ENCODE measurements around the gene SUGCT. TPM values are rescaled to one million over a fixed set of nuclear protein-coding genes. Genes with fewer than 3 reads are reported as not detected.

Gene SUGCT
- total RNA-seq, 1 experiment from 2014 or later, result 5.4 TPM

DNA sequence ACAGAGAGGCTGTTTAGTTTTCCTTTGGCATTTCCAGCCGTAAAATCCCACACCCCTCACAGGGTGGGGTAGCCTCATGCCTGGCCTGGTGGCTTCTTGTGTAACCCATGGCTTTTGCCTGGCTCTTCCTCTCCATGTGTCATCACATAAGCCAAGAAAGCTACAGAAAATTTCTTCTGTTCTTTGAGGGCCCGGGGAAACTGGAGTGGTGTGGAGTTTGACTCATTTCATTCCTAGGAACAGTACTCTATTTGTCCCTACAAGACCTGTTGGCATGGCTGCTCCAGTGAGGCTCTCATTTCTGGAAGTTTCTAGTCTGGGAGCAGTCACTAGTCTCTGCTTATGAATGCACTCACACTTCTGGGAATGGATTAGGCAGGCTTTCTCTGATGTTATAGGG, 523.9 kb downstream of the SUGCT start:
- no peak overlapping the region for H2BK12ac ChIP-seq (ENCODE audit: insufficient read length, low read depth, low read length)
- TF ChIP-seq, protein P1, sequence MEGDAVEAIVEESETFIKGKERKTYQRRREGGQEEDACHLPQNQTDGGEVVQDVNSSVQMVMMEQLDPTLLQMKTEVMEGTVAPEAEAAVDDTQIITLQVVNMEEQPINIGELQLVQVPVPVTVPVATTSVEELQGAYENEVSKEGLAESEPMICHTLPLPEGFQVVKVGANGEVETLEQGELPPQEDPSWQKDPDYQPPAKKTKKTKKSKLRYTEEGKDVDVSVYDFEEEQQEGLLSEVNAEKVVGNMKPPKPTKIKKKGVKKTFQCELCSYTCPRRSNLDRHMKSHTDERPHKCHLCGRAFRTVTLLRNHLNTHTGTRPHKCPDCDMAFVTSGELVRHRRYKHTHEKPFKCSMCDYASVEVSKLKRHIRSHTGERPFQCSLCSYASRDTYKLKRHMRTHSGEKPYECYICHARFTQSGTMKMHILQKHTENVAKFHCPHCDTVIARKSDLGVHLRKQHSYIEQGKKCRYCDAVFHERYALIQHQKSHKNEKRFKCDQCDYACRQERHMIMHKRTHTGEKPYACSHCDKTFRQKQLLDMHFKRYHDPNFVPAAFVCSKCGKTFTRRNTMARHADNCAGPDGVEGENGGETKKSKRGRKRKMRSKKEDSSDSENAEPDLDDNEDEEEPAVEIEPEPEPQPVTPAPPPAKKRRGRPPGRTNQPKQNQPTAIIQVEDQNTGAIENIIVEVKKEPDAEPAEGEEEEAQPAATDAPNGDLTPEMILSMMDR (conservative IDR thresholded peaks at IDR 0.05), result no peak
- no peak overlapping the region for H3K4ac ChIP-seq (ENCODE audit: low read depth, low read length)
- H3K4me1 ChIP-seq (ENCODE audit: insufficient read depth, low read length), result no peaks in the 10 kb centered on the region
- H3K4me1 Mint-ChIP-seq, result no peaks in the 10 kb centered on the region; a peak in 1 of 4 replicates
- H3K27me3 ChIP-seq (ENCODE audit: insufficient read depth, low read length), result no peaks in the 10 kb centered on the region
- no peak overlapping the region for H3K23ac ChIP-seq (ENCODE audit: insufficient read length, low read depth, low read length)
- WGBS (ENCODE audit: extremely low coverage, insufficient read length, low lambda C conversion rate), result no CpG with 5 or more reads among the region's 2 CpGs
- no peaks in the 10 kb centered on the region for H3K79me2 ChIP-seq (ENCODE audit: insufficient read depth, low read length)
- no peak overlapping the region for H2BK5ac ChIP-seq (ENCODE audit: insufficient read length, low read length)
- no peaks in the 10 kb centered on the region for H3K36me3 Mint-ChIP-seq (ENCODE audit: insufficient read depth in 1 of 3, low read depth in 3 of 3)
- no peaks in the 10 kb centered on the region for H3K79me1 ChIP-seq (ENCODE audit: insufficient read depth, low read depth, low read length, poor library complexity, severe bottlenecking)
- no peak overlapping the region for H3K9ac ChIP-seq (ENCODE audit: extremely low read depth, insufficient read length, low read length)
- no peak overlapping the region for H3K27ac Mint-ChIP-seq
- no peaks in the 10 kb centered on the region for H3K9me3 ChIP-seq (ENCODE audit: control insufficient read depth, low read depth, low read length)
- H4K20me1 ChIP-seq (ENCODE audit: control insufficient read depth, insufficient read depth, insufficient read length), result no peaks in the 10 kb centered on the region
- no peak for DNase-seq
- H3K56ac ChIP-seq (ENCODE audit: insufficient read length, low read depth, low read length), result no peak overlapping the region
- H3K4me2 ChIP-seq (ENCODE audit: insufficient read depth, insufficient read length, low read length), result no peak overlapping the region
- H4K8ac ChIP-seq (replicated peaks; ENCODE audit: insufficient read length, low read depth, low read length), result no peak overlapping the region
- H3K18ac ChIP-seq (ENCODE audit: insufficient read length, low read depth, low read length), result no peak overlapping the region
- no peak overlapping the region for H3K14ac ChIP-seq (ENCODE audit: insufficient read depth, low read length)
- H2BK20ac ChIP-seq (ENCODE audit: low read depth, low read length, poor library complexity, severe bottlenecking), result no peak overlapping the region
- no peaks in the 10 kb centered on the region for H3K27me3 Mint-ChIP-seq (ENCODE audit: low read depth)
- H3K27ac ChIP-seq (ENCODE audit: insufficient read length, low read depth, low read length), result no peak overlapping the region
- no peak overlapping the region for H2BK15ac ChIP-seq (ENCODE audit: low read depth, low read length)
- no peak overlapping the region for H4K91ac ChIP-seq (ENCODE audit: insufficient read length, low read depth, low read length)
- H4K5ac ChIP-seq (ENCODE audit: insufficient read length, low read depth, low read length), result no peak overlapping the region
- no peak overlapping the region for H3T11ph ChIP-seq (ENCODE audit: low read length)
- no peak overlapping the region for H2AK5ac ChIP-seq (ENCODE audit: insufficient read length, low read length)
- H2BK120ac ChIP-seq (ENCODE audit: low read depth, low read length, poor library complexity, severe bottlenecking), result no peak overlapping the region
- H3K9me3 Mint-ChIP-seq, result no peaks in the 10 kb centered on the region
- no peaks in the 10 kb centered on the region for H3K23me2 ChIP-seq (ENCODE audit: insufficient read length, low read depth, low read length, poor library complexity, severe bottlenecking)
- no peak overlapping the region for H3K4me3 Mint-ChIP-seq
- H2AFZ ChIP-seq (ENCODE audit: low read length), result no peak overlapping the region
